ENCODE data around the gene LDB2. TPM values are rescaled to one million over a fixed set of nuclear protein-coding genes. Genes with fewer than 3 reads are reported as not detected.

The LDB2 gene
- total and polyA plus RNA-seq, 2 donors (not counting 3 experiments of a cell fraction or from before 2014, with no cell fraction given): 127 to 223 TPM

- Histone ChIP-seq H3K9ac (replicated peaks; ENCODE audit: extremely low read depth, insufficient read depth, low read length) (no peak overlapping the region), H3K27me3 (ENCODE audit: control insufficient read depth in 2 of 2, insufficient read depth in 2 of 2, low read length in 2 of 2) (no peaks in the 10 kb centered on the region), H3K4me2 (ENCODE audit: insufficient read depth, low read length) (no peak overlapping the region), H3K4me3 (replicated peaks in 1 of 3; ENCODE audit: insufficient read depth in 1 of 3, low read depth in 1 of 3, low read length in 3 of 3) (no peak overlapping the region), H3K4me1 (ENCODE audit: control insufficient read depth, extremely low read depth, insufficient read depth, low read length) (no peaks in the 10 kb centered on the region), H3K79me2 (ENCODE audit: control insufficient read depth, insufficient read depth, low read length) (no peaks in the 10 kb centered on the region), H3K9me1 (replicated peaks; ENCODE audit: control insufficient read depth, extremely low read depth, insufficient read depth, low read length) (no peaks in the 10 kb centered on the region), H3K9me3 (replicated peaks; ENCODE audit: control insufficient read depth, insufficient read depth, low read length) (no peaks in the 10 kb centered on the region), H4K20me1 (replicated peaks; ENCODE audit: control insufficient read depth, extremely low read depth, insufficient read depth, low read length) (no peaks in the 10 kb centered on the region), H3K36me3 (ENCODE audit: control insufficient read depth in 2 of 2, extremely low read depth in 1 of 2, insufficient read depth in 2 of 2, low read length in 2 of 2) (peaks cover 0 to 8% of the 10 kb centered on the region in 2 experiments), H3K27ac (ENCODE audit: insufficient read depth, low read depth, low read length) (no peak overlapping the region), H2AFZ (ENCODE audit: low read depth, low read length) (no peak overlapping the region)
- BruUV-seq (replicated peaks): no TSS peak
- ChIA-PET CTCF (no interaction called here), POLR2A (no interaction called here)
- no peak for FAIRE-seq
- dilution Hi-C loops (cut with MboI; ENCODE audit: extremely low pct_ligation_motif_present, low sequenced_read_pairs): no loop called here
- TF ChIP-seq MYC (IDR thresholded peaks at IDR 0.05; ENCODE audit: low read depth, low read length): no peak
- no peak for TF ChIP-seq POLR2AphosphoS5 (IDR thresholded peaks at IDR 0.05; ENCODE audit: insufficient read depth, low read depth, low read length)
- no peak for TF ChIP-seq CTCF (IDR thresholded peaks at IDR 0.05; ENCODE audit: extremely low read depth in 1 of 2, insufficient read depth in 1 of 2, low read depth in 1 of 2, low read length in 2 of 2)
- TF ChIP-seq GATA2 (IDR thresholded peaks at IDR 0.05; ENCODE audit: insufficient read depth, insufficient read length, low read depth, low read length): no peak
- TF ChIP-seq MAX (IDR thresholded peaks at IDR 0.05; ENCODE audit: insufficient read depth, insufficient read length): no peak
- no peak for TF ChIP-seq FOS (IDR thresholded peaks at IDR 0.05; ENCODE audit: borderline replicate concordance, insufficient read depth, low read length)
- no peak for TF ChIP-seq EZH2 (IDR thresholded peaks at IDR 0.05; ENCODE audit: borderline replicate concordance, low read depth, low read length, severe bottlenecking)
- TF ChIP-seq JUN (IDR thresholded peaks at IDR 0.05; ENCODE audit: borderline replicate concordance, insufficient read depth, insufficient read length, low read depth): no peak
- no peak for TF ChIP-seq POLR2A (IDR thresholded peaks at IDR 0.05; ENCODE audit: low read depth, low read length)
- intact Hi-C loops (cut with micrococcal nuclease): no loop called here
- no peak for DNase-seq (ENCODE audit: low read depth, low spot score)
These were observed 399.5 kb downstream of the LDB2 start for GRCh38 chr4:16498978-16499377.
